Karpas-422 (cell line): ENCODE results near the gene COQ8A. TPM values are rescaled to one million over a fixed set of nuclear protein-coding genes. Genes with fewer than 3 reads are reported as not detected.

Experiments used
- DNase-seq: peaks from one replicate; pipeline ENCODE4 v3.0.0-alpha.2; 2015
- H2AFZ ChIP-seq: fragments of 200-600 bp; sonication (generic); 2 replicates; pipeline ENCODE4 v1.6.1; 2014; ENCODE audit warnings: antibody characterized with exemption, low read length, mixed read lengths
- H3K27ac ChIP-seq: fragments of 200-600 bp; sonication (generic); 2 replicates; pipeline ENCODE4 v1.5.1; 2014; ENCODE audit warnings: mild to moderate bottlenecking, low read length, moderate library complexity
- H3K27me3 ChIP-seq: fragments of 200-600 bp; sonication (generic); 2 replicates; pipeline ENCODE4 v1.6.1; 2014; ENCODE audit warnings: low read length, mixed read lengths
- H3K36me3 ChIP-seq: fragments of 200-600 bp; sonication (generic); 2 replicates; pipeline ENCODE4 v1.6.1; 2014; ENCODE audit warnings: low read length, mixed read lengths; ENCODE audit not compliant: insufficient read depth
- H3K4me1 ChIP-seq: fragments of 200-600 bp; sonication (generic); 2 replicates; pipeline ENCODE4 v1.6.1; 2014; ENCODE audit warnings: mild to moderate bottlenecking, low read length, mixed read lengths
- H3K4me2 ChIP-seq: fragments of 200-600 bp; sonication (generic); 2 replicates; pipeline ENCODE4 v1.6.1; 2014; ENCODE audit warnings: low read length, low read depth, mild to moderate bottlenecking; ENCODE audit not compliant: poor library complexity, severe bottlenecking
- H3K4me3 ChIP-seq: fragments of 200-600 bp; sonication (generic); 2 replicates; pipeline ENCODE4 v1.5.1; 2014; ENCODE audit warnings: mild to moderate bottlenecking, antibody characterized with exemption, low read length, mixed read lengths
- H3K79me2 ChIP-seq: fragments of 200-600 bp; sonication (generic); 2 replicates; pipeline ENCODE4 v1.6.1; 2014; ENCODE audit warnings: mild to moderate bottlenecking, low read length, mixed read lengths
- H3K9ac ChIP-seq: fragments of 200-600 bp; sonication (generic); 2 replicates; pipeline ENCODE4 v1.6.0; 2014; ENCODE audit warnings: low read length
- H3K9me2 ChIP-seq: fragments of 200-600 bp; sonication (generic), shearing (Covaris generic); replicated peaks from 2 replicates; pipeline ENCODE4 v1.6.0; 2014; ENCODE audit warnings: mild to moderate bottlenecking, low read length, moderate library complexity; ENCODE audit not compliant: insufficient read depth
- H3K9me3 ChIP-seq: fragments of 300-700, 200-600 bp; sonication (generic); 2 replicates; pipeline ENCODE4 v1.6.1; 2014; ENCODE audit warnings: low read length, mixed read lengths
- H4K20me1 ChIP-seq: fragments of 200-600 bp; sonication (generic); 2 replicates; pipeline ENCODE4 v1.6.1; 2014; ENCODE audit warnings: mild to moderate bottlenecking, antibody characterized with exemption, low read length, low read depth; ENCODE audit not compliant: insufficient read depth
- total RNA-seq: library from RNA; depleted of rRNA; stranded (reverse); fragments of >200 nt; shearing (Covaris generic); gene quantifications from 2 replicates; pipeline ENCODE4 v1.2.3, GENCODE V29; 2014; ENCODE audit warnings: low replicate concordance

Gene COQ8A
- total RNA-seq, 1 experiment from 2014 or later = 12.7 TPM

DNA sequence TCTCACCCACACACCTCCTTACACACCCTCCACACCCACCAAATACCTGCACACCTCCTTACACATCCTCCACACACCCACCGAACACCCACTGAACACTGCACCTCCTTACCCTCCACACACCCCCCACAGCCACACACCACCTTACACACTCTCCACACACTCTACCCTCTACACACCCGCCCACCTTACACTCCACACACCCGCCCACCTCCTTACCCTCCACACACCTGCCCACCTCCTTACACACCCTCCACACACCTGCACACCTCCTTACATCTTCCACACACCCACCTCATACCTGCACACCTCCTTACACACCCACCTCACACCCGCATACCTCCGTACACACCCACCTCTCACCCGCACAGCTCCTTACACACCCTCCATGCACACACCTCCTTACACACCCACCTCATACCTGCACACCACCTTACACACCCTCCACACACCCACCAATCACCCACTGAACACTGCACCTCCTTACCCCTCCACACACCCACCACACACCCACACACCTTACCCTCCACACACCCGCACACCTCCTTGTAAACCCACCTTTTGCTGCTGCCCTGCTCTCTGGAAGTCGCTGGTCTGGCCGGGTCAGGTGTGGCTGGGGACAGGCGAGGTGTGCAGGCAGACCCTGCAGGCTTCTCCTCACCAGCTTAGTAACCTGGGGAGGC lies 38.5 kb downstream of the COQ8A start:
- Histone ChIP-seq H3K4me2 (no peak overlapping the region), H3K9ac (no peak overlapping the region), H3K27ac (no peak overlapping the region), H3K27me3 (no peaks in the 10 kb centered on the region), H4K20me1 (no peaks in the 10 kb centered on the region), H3K4me3 (no peak overlapping the region), H3K4me1 (no peaks in the 10 kb centered on the region), H2AFZ (no peak overlapping the region), H3K9me3 (no peaks in the 10 kb centered on the region), H3K36me3 (no peaks in the 10 kb centered on the region), H3K79me2 (no peaks in the 10 kb centered on the region), H3K9me2 (no peaks in the 10 kb centered on the region)
- DNase-seq = no peak

GRCh38 chr1:226979115-226979516 lies 39.0 kb downstream of the COQ8A start:
- Histone ChIP-seq H4K20me1 (no peaks in the 10 kb centered on the region), H3K27ac (no peak overlapping the region), H3K4me3 (no peak overlapping the region), H3K9me3 (no peaks in the 10 kb centered on the region), H3K79me2 (no peaks in the 10 kb centered on the region), H3K9ac (no peak overlapping the region), H3K9me2 (no peaks in the 10 kb centered on the region), H3K4me2 (no peak overlapping the region), H3K4me1 (no peaks in the 10 kb centered on the region), H3K36me3 (no peaks in the 10 kb centered on the region), H2AFZ (no peak overlapping the region), H3K27me3 (no peaks in the 10 kb centered on the region)
- no peak for DNase-seq

DNA sequence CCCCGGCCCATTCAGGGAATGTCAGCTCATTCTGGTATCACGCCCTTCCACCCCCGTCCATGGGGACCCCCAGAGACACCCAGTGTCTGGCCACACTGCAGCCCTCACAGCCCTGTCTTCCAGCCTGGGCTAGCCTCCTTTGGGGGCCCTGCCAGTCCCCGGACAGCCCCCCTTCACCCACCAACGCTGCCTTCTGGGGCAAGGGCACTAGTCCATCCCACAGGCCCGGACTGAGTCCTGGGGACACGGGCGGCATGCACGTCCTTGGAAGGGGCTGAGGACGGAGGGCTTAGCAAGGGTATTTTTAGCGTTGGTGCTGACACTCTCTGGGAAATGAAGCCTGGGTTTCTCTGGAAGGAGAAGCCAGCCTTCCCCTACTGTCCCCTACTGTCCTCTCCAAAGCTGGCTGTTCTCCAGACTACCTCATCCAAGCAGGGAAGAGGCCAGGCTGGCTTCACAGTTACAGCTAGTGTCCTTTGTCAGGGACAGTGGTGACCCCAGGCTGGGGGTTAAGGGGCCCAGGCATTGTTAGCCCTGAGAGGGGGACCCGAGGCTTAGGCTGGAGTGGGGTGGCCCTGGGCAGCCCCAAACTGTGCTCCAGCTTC lies 39.5 kb downstream of the COQ8A start:
- Histone ChIP-seq H3K4me2 (no peak overlapping the region), H3K79me2 (no peaks in the 10 kb centered on the region), H3K9ac (no peak overlapping the region), H3K27ac (no peak overlapping the region), H3K4me1 (no peaks in the 10 kb centered on the region), H2AFZ (no peak overlapping the region), H4K20me1 (no peaks in the 10 kb centered on the region), H3K9me3 (no peaks in the 10 kb centered on the region), H3K27me3 (no peaks in the 10 kb centered on the region), H3K36me3 (no peaks in the 10 kb centered on the region), H3K4me3 (no peak overlapping the region), H3K9me2 (no peaks in the 10 kb centered on the region)
- no peak for DNase-seq

- H3K9me3 ChIP-seq = no peaks in the 10 kb centered on the region
- no peaks in the 10 kb centered on the region for H3K27me3 ChIP-seq
- no peaks in the 10 kb centered on the region for H3K36me3 ChIP-seq
- H3K9ac ChIP-seq = no peak overlapping the region
- H3K27ac ChIP-seq = no peak overlapping the region
- no peak for DNase-seq
- no peak overlapping the region for H2AFZ ChIP-seq
- H4K20me1 ChIP-seq = no peaks in the 10 kb centered on the region
- H3K9me2 ChIP-seq = no peaks in the 10 kb centered on the region
- H3K4me2 ChIP-seq = no peak overlapping the region
- H3K79me2 ChIP-seq = no peaks in the 10 kb centered on the region
- H3K4me3 ChIP-seq = no peak overlapping the region
- no peaks in the 10 kb centered on the region for H3K4me1 ChIP-seq
These were observed 40.0 kb downstream of the COQ8A start for GRCh38 chr1:226980122-226980560.

- Histone ChIP-seq H3K9me2 (no peaks in the 10 kb centered on the region), H3K9ac (no peak overlapping the region), H3K27me3 (no peaks in the 10 kb centered on the region), H3K36me3 (no peaks in the 10 kb centered on the region), H3K4me1 (no peaks in the 10 kb centered on the region), H3K4me3 (no peak overlapping the region), H2AFZ (no peak overlapping the region), H3K9me3 (no peaks in the 10 kb centered on the region), H3K27ac (no peak overlapping the region), H3K79me2 (no peaks in the 10 kb centered on the region), H3K4me2 (no peak overlapping the region), H4K20me1 (no peaks in the 10 kb centered on the region)
- DNase-seq = no peak
These were observed 40.7 kb downstream of the COQ8A start for GRCh38 chr1:226980565-226981385.

- Histone ChIP-seq H3K27ac (no peak overlapping the region), H3K9me2 (no peaks in the 10 kb centered on the region), H3K79me2 (no peaks in the 10 kb centered on the region), H3K4me3 (no peak overlapping the region), H3K36me3 (no peaks in the 10 kb centered on the region), H3K9me3 (no peaks in the 10 kb centered on the region), H3K9ac (no peak overlapping the region), H3K27me3 (no peaks in the 10 kb centered on the region), H2AFZ (no peak overlapping the region), H3K4me1 (no peaks in the 10 kb centered on the region), H4K20me1 (no peaks in the 10 kb centered on the region), H3K4me2 (no peak overlapping the region)
- no peak for DNase-seq
These were observed 41.3 kb downstream of the COQ8A start for GRCh38 chr1:226981386-226981817.

- no peaks in the 10 kb centered on the region for H3K36me3 ChIP-seq
- H3K27me3 ChIP-seq = no peaks in the 10 kb centered on the region
- no peak overlapping the region for H3K4me2 ChIP-seq
- no peaks in the 10 kb centered on the region for H4K20me1 ChIP-seq
- H3K9me2 ChIP-seq = no peaks in the 10 kb centered on the region
- H3K79me2 ChIP-seq = no peaks in the 10 kb centered on the region
- no peak for DNase-seq
- H3K9me3 ChIP-seq = no peaks in the 10 kb centered on the region
- H2AFZ ChIP-seq = no peak overlapping the region
- no peak overlapping the region for H3K27ac ChIP-seq
- no peak overlapping the region for H3K4me3 ChIP-seq
- no peaks in the 10 kb centered on the region for H3K4me1 ChIP-seq
- H3K9ac ChIP-seq = no peak overlapping the region
These were observed 41.7 kb downstream of the COQ8A start for GRCh38 chr1:226981838-226982237.

- Histone ChIP-seq H3K27me3 (no peaks in the 10 kb centered on the region), H3K79me2 (no peaks in the 10 kb centered on the region), H3K4me3 (no peak overlapping the region), H3K4me1 (no peaks in the 10 kb centered on the region), H3K9me2 (no peaks in the 10 kb centered on the region), H3K4me2 (no peak overlapping the region), H3K9me3 (no peaks in the 10 kb centered on the region), H4K20me1 (no peaks in the 10 kb centered on the region), H3K9ac (no peak overlapping the region), H3K27ac (no peak overlapping the region), H3K36me3 (no peaks in the 10 kb centered on the region), H2AFZ (no peak overlapping the region)
- DNase-seq = no peak
These were observed 42.5 kb downstream of the COQ8A start for GRCh38 chr1:226982451-226983177.
